ENCODE results near the gene CSGALNACT2.

- TF ChIP-seq, protein P1, sequence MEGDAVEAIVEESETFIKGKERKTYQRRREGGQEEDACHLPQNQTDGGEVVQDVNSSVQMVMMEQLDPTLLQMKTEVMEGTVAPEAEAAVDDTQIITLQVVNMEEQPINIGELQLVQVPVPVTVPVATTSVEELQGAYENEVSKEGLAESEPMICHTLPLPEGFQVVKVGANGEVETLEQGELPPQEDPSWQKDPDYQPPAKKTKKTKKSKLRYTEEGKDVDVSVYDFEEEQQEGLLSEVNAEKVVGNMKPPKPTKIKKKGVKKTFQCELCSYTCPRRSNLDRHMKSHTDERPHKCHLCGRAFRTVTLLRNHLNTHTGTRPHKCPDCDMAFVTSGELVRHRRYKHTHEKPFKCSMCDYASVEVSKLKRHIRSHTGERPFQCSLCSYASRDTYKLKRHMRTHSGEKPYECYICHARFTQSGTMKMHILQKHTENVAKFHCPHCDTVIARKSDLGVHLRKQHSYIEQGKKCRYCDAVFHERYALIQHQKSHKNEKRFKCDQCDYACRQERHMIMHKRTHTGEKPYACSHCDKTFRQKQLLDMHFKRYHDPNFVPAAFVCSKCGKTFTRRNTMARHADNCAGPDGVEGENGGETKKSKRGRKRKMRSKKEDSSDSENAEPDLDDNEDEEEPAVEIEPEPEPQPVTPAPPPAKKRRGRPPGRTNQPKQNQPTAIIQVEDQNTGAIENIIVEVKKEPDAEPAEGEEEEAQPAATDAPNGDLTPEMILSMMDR (IDR thresholded peaks at IDR 0.05), result no peak
- TF ChIP-seq POLR2A (IDR thresholded peaks at IDR 0.05), result no peak
These were observed 89.9 kb downstream of the CSGALNACT2 start for GRCh38 chr10:43227911-43228782.
